HG03439 (cell line): Measurements from ENCODE around the gene RP9.

Experiments used
- ATAC-seq: cut with Tn5 transposase; IDR thresholded peaks from one replicate; pipeline ENCODE4 v1.9.1; 2021; ENCODE audit warnings: mild to moderate bottlenecking, moderate library complexity; ENCODE audit not compliant: unreplicated experiment

The RP9 gene

GRCh38 chr7:33066771-33067170, 42.4 kb downstream of the RP9 start:
- no peak for ATAC-seq

- no peak for ATAC-seq
Observed at GRCh38 chr7:33065981-33066380, 43.2 kb downstream of the RP9 start.

DNA sequence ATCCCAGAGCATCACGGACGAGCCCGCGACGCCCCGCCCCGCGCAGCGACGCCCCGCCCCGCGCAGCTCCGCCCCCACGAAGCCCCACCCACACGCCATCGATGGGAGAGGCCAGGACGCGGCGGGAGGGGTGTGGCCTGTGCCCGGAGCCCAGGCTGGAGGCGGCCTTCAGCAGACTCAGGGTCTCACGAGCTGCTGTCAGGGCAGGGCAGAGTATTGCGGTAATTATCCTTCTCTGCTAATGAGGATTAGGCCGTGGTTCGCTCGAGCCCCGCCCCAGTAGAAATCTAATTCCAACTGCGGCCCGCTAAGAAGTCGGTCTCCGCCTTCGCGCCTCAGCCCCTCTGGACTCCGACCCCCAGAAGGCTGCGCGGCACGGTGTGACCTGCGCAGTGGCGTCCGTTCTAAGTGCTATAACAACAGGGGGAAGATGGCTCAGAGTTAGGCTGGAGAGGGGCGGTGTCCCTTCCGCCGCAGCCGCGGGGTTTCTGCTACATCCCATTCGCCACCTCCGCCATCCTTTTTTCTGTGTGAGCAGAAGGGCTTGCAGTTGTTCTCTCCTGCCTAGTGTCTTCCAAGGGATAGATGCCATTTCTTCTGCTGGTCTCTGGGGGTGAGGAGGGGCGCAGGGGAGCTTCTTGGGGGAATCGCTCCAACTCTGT, 46.3 kb downstream of the RP9 start:
- ATAC-seq: peak; percentile 97

- ATAC-seq: peak; percentile 45
Observed at GRCh38 chr7:33062023-33062781, 47.0 kb downstream of the RP9 start, which contains the start of gene NT5C3A. TSS of gene NT5C3A (minus strand) at chr7:33062776. CDS start at chr7:33062705, 71 bp downstream.

- ATAC-seq: no peak
Observed at GRCh38 chr7:33061282-33061937, 47.8 kb downstream of the RP9 start.

GRCh38 chr7:33059635-33060034, 49.6 kb downstream of the RP9 start:
- no peak for ATAC-seq

DNA sequence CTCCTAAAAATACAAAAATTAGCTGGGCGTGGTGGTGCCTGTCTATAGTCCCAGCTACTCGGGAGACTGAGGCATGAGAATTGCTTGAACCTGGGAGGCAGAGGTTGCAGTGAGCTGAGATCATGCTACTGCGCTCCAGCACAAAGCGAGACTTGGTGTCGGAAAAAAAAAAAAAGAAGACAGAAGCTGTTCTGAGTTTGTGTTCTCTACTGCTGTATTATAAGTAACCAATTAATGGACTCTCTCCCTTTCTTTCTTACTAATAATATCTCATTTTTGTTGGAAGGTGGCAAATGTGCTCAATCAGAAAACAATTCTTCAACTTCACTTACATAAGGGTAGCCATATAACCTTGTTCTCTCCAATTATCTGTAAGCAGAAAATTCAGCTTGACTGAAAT, 54.0 kb downstream of the RP9 start:
- no peak for ATAC-seq

DNA sequence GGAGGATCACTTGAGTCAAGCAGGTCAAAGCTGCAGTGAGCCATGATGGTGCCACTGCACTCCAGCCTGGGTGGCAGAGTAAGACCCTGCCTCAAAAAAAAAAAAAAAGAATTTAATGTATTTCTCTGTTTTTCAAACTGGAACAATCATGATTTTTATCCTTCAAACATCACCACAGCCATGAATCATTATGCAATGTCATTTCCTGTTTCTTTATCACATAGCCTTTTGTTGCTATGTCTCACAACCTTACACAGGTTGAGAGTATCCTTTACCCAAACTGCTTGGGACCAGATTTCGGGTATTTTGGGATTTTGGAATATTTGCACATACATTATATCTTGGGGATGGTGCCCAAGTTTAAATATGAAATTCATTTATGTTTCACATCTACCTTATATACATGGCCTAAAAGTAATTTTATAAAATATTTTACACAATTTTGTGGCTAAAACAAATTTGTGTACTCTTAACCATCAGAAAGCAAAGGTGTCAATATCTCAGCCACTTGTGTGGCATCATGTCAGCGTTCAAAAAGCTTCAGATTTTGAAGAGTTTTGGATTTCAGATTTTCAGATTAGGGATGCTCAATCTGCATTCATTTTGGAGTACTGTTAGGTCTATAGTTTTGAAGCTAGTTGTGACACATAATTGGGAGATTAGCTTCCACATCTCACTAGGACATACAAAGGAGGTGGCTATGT, 54.8 kb downstream of the RP9 start:
- ATAC-seq: no peak

DNA sequence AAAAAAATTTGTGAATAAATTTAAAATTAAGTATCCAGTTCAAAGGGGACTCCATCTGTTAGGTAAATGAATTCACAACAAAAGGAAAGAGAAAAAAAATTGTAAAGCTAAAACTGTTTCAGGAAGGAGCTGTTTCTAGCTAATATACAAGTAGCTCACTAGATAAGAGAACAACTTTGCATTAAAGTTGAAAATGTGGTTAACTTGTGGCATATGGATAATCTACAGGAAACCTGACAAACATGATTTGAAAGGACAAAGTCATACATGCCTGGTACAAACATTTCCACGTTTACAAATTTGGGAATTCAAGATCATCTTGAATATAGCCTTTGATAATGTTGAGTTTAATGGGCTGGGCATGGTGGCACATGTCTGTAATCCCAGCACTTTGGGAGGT, 55.5 kb downstream of the RP9 start:
- ATAC-seq: no peak

GRCh38 chr7:33050535-33051318, 58.5 kb downstream of the RP9 start:
- peak; percentile 53 for ATAC-seq

- no peak for ATAC-seq
Observed at GRCh38 chr7:33048704-33049103, 60.5 kb downstream of the RP9 start.

DNA sequence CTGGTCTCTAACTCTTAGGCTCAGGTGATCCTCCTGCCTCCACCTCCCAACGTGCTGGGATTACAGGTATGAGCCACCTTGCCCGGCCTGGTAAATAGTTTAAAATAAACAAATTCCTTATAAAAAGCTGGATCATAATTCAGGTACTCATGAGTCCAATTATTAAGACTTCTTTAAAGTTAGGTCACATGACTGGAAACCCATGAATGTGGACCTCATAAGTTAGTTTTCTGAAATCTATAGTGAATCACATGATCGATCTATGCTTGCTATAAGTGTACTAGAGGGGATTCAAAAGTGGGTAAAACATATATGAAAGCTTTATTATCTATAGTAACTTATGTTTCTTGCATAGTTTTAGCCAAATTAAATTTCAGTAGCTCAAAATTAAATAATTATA, 60.9 kb downstream of the RP9 start:
- ATAC-seq: no peak

DNA sequence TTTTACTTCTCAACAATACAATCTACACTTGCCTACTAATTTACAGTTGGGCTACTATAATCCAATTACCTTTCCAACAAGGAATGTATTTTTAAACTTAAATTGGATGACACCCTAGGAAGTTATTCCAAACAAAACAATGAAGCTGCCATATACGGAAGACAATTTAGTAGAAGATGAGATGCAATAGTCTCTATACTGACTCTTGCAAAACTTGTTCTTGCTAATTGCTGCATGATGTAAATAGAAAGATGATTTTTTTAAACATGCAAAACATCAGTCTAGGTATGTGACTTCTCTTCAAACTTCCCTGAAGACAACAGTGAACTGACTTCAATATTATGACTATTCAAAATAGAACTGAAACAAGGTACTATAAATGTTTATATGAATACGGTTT, 64.2 kb downstream of the RP9 start:
- ATAC-seq: no peak
